Urinary bladder (tissue), 4 donors: ENCODE data around the gene P2RX2. TPM values are rescaled to one million over a fixed set of nuclear protein-coding genes. Genes with fewer than 3 reads are reported as not detected.

Experiments
- DNase-seq: peaks from one replicate; pipeline ENCODE4 v3.0.0-alpha.2; 2015; ENCODE audit errors: extremely low spot score
- H3K27ac ChIP-seq: one replicate; pipeline ENCODE4 v1.5.1; 2013; ENCODE audit warnings: low read depth, mild to moderate bottlenecking, moderate library complexity
- H3K36me3 ChIP-seq: one replicate; pipeline ENCODE4 v1.6.1; 2013; ENCODE audit warnings: mild to moderate bottlenecking, moderate library complexity; ENCODE audit not compliant: insufficient read depth
- H3K4me1 ChIP-seq: one replicate; pipeline ENCODE4 v1.6.1; 2013; ENCODE audit warnings: mild to moderate bottlenecking, moderate library complexity; ENCODE audit not compliant: insufficient read depth
- H3K4me3 ChIP-seq: one replicate; pipeline ENCODE4 v1.5.1; 2013; ENCODE audit warnings: low read depth, low read length
- WGBS: extraction: QIAGEN DNeasy Blood & Tissue Kit; methylation state at CpG from one replicate; pipeline ENCODE4 v1.1.7; 2013; 5-methylcytosine and 5-hydroxymethylcytosine counted together
- polyA plus RNA-seq: library from polyadenylated mRNA; stranded (reverse); fragments of 200-250 nt; gene quantifications from one replicate; pipeline ENCODE4 v1.2.3, GENCODE V29; 2013
- total RNA-seq: library from RNA; depleted of rRNA; stranded (reverse); fragments of >200 nt; gene quantifications from one replicate; pipeline ENCODE4 v1.2.3, GENCODE V29; 2014
- donor health status: healthy with polysubstance abuse.
- donor health status: healthy.

P2RX2 gene
- total and polyA plus RNA-seq, 2 donors: 0.37 TPM; not detected in 1

DNA sequence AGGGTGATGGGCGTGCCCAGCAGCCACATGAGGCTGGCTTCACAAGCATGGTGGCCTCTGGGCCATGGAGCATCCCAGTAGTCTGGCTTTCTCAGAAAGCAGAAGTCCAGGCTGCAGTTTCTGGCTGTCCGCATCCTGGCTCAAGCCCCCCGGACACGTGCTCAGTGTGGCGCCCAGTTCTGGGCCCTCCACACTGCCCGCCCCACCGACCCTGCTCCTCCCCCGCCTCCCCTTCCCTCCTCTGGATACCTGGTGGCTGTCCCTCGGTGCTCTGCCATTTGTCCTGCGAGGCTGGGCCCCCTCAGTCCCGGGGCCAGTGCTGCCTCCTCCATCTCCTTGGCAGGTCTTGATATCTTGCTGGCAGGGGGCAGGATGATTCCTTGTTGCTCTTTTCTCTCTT is 39.8 kb upstream of the P2RX2 start:
- no peak overlapping the region for H3K27ac ChIP-seq
- WGBS: 78% methylated on average over 11 of the region's 11 CpGs

DNA sequence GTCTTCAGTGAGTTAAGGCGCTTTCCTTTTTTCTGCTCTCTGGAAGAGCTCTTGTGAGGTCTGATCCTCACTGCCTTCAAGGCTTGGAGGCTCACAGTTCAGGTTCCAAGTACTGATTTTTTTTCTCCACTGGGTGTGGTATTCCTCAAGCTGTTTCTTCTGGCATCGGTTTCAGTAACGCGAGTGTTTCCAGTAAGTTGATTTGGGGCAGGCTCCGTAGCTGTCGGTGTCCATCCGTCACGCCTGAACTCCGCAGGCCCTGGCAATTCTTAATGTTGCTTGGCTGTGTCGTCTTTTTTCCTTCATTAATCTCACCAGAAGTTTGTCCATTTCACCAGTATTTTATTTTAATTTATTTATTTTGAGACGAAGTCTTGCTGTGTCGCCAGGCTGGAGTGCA is 38.8 kb upstream of the P2RX2 start:
- WGBS: 77% methylated on average over 12 of the region's 12 CpGs
- peaks cover 2% of the 10 kb centered on the region for H3K36me3 ChIP-seq
- H3K27ac ChIP-seq: no peak overlapping the region
- H3K4me3 ChIP-seq: no peak overlapping the region
- H3K4me1 ChIP-seq: no peaks in the 10 kb centered on the region
- DNase-seq: no peak

More for the DNA sequence above, 39.8 kb upstream of the P2RX2 start:
- H3K4me3 ChIP-seq: no peak overlapping the region
- no peaks in the 10 kb centered on the region for H3K4me1 ChIP-seq
- no peak for DNase-seq
- H3K36me3 ChIP-seq: peaks cover 5% of the 10 kb centered on the region

DNA sequence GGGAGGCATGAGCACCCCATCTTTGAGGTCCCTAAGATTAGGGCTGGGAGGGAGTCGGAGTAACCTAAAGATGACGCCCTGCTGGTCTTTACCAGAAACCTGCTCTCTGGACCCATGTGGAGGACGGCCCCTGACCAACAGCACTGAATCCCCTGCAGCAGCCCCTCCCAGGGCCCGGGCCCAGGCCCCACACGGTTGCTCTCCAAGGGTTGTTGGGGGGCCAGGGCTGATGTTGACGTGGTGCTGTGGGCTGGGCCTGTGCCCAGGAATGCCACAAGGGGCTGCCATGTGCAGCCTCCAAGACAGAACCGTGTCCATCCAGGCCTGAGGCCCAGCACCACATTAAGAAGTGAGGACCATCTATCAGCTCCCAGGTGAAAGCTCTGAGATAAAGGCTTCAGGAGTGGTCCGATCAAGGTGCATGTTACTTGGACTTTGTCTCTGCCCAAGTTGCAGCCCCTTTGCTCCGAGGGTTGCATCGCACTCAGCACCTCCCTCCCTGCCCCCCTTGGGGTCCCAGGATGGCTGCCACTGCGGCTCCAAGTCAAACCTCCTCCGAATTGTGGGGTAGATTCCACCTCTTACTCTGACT is 37.8 kb upstream of the P2RX2 start:
- no peak for DNase-seq
- H3K4me3 ChIP-seq: no peak overlapping the region
- WGBS: 93% methylated on average over 12 of the region's 12 CpGs
- no peaks in the 10 kb centered on the region for H3K4me1 ChIP-seq
- peaks cover 2% of the 10 kb centered on the region for H3K36me3 ChIP-seq
- no peak overlapping the region for H3K27ac ChIP-seq

DNA sequence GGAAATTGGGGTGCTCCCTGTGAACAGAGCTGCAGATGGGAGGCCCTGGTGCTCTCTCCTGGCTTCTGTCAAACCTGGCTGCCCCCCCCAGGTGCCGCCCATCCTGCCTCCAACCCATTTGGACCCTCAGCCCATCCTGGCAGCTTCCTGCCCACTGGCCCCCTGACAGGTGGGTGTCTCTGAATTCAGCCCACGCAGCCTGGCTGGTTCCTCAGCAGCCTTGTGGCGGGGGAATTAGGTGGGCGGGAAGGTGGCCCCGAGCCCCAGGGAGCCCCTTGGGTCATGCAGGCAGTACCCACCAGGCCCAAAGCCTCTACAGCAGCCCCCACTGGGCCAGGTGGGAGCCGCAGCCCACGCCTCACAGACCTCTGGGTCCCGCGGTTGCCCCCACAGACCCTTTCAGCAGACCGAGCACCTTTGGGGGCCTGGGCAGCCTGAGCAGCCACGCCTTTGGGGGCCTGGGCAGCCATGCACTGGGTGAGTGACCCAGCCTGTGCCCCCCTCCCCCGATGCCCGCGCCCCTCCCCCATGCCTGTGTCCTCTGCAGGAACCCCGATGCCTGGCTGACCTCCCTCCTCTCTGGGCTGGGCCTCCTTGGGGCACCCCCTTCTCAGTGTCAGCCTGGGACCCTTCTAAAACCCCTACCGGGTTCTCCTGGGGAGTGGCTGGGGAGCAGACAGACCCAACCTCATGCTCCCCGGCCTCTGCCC is 37.1 kb upstream of the P2RX2 start:
- no peak for DNase-seq
- no peaks in the 10 kb centered on the region for H3K4me1 ChIP-seq
- H3K4me3 ChIP-seq: no peak overlapping the region
- no peak overlapping the region for H3K27ac ChIP-seq
- H3K36me3 ChIP-seq: peaks cover 2% of the 10 kb centered on the region
- WGBS: 74% methylated on average over 17 of the region's 17 CpGs

DNA sequence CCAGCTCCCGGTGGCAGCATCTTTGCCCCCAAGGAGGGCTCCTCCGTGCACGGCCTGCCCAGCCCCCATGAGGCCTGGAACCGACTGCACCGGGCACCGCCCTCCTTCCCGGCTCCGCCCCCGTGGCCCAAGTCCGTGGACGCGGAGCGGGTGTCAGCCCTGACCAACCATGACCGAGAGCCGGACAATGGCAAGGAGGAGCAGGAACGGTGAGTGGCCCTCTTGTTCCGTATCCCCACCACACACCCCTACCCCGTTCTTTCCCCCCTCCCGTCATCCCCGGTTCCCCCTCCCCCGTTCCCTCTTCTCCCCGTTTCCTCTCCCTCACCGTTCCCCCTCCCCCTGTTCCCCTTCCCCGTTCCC is 36.5 kb upstream of the P2RX2 start:
- Histone ChIP-seq H3K27ac (no peak overlapping the region), H3K36me3 (peaks cover 2% of the 10 kb centered on the region), H3K4me3 (no peak overlapping the region), H3K4me1 (no peaks in the 10 kb centered on the region)
- no peak for DNase-seq
- WGBS: 47% methylated on average over 24 of the region's 24 CpGs

DNA sequence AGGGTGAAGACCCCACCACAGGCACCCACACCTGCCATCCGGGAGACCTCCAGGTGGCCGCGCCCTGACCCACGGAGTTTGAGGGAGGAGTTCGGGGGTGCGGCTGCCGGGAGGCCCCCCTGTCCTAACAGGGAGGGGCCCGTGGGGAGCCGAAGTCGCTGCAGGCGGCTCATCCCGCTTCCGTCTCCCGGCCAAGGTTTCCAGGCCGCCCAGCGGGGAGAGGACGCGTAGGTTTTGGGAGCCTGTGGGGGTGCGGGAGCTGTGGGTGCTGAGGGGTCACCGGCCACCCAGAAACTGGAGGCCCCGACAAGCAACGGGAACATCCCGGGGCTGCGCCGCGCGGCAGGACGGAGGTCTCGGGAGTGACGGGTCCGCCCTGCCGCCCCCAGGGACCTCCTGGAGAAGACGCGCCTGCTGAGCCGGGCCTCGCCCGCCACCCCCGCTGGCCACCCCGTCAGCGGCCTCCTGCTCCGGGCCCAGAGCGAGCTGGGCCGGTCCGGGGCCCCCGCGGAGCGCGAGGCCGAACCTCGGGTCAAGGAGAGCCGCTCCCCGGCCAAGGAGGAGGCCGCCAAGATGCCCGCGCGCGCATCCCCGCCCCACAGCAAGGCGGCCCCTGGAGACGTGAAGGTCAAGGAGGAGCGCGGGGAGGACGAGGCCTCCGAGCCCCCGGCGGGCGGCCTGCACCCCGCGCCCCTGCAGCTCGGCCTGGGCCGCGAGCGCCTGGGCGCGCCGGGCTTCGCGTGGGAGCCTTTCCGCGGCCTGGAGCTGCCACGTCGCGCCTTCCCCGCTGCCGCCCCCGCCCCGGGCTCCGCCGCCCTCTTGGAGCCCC is 35.8 kb upstream of the P2RX2 start:
- WGBS: 60% methylated on average over 89 of the region's 89 CpGs
- peak overlapping the region; percentile 31 for H3K4me3 ChIP-seq

DNA sequence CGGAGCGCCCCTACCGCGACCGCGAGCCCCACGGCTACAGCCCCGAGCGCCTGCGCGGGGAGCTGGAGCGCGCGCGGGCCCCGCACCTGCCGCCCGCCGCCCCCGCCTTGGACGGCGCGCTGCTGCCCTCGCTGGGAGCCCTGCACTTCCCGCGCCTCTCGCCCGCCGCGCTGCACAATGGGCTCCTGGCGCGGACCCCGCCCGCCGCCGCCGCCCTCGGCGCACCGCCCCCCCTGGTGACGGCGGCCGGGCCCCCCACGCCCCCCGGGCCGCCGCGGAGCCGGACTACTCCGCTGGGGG is 35.2 kb upstream of the P2RX2 start:
- H3K4me1 ChIP-seq: no peaks in the 10 kb centered on the region
- 47% methylated on average over 50 of the region's 50 CpGs for WGBS
- H3K36me3 ChIP-seq: peaks cover 2% of the 10 kb centered on the region
- DNase-seq: no peak
- no peak overlapping the region for H3K27ac ChIP-seq
- H3K4me3 ChIP-seq: peak overlapping the region; percentile 31

More for the DNA sequence above, 35.8 kb upstream of the P2RX2 start:
- Histone ChIP-seq H3K4me1 (no peaks in the 10 kb centered on the region), H3K27ac (peak overlapping the region; percentile 72), H3K36me3 (peaks cover 2% of the 10 kb centered on the region)
- no peak for DNase-seq

DNA sequence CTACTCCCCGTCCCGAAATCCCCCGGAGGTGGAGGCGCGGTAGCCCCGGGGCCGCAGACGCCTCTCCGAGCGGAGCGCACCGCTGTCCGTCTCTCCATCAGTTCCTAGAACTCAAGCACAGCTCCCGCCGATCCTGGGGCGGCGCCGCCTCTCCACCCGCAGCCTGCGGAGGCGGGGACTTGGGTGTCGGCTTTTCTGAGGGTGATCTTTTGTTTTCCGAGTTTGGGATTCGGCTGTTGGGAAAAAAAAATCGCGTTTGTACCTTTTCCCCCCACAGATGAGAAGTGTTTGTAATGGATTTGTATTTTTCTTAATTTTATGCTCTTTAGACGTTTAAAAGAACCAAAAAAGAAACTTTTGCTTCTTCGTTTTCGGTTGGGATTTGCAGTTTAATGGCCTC is 34.8 kb upstream of the P2RX2 start:
- Histone ChIP-seq H3K4me3 (peak overlapping the region; percentile 31), H3K36me3 (peaks cover 2% of the 10 kb centered on the region)

DNA sequence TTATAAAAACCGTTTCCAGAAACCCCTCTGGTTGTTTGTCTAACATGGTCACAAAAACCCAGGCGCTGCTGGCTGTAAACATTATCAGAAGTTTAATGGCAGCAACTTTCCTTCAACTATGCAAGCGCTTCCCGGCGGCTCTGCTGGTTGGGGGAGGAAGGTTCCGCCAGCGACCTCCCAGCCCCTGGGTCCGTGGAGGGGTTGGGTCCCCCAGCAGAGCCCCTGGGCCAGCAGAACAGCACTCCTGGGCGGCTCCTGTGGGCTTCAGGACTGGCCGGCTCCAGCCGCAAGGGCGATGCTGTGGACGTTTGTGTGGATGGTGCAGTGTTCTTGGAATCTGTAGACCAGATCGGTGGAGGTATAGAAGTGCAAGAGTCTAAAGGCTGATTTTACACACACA is 34.1 kb upstream of the P2RX2 start:
- H3K27ac ChIP-seq: no peak overlapping the region
- no peak overlapping the region for H3K4me3 ChIP-seq
- WGBS: 87% methylated on average over 14 of the region's 14 CpGs
- H3K36me3 ChIP-seq: peaks cover 2% of the 10 kb centered on the region
- no peaks in the 10 kb centered on the region for H3K4me1 ChIP-seq
- DNase-seq: no peak

More for the DNA sequence above, 34.8 kb upstream of the P2RX2 start:
- no peak for DNase-seq
- no peak overlapping the region for H3K27ac ChIP-seq
- 63% methylated on average over 29 of the region's 29 CpGs for WGBS
- no peaks in the 10 kb centered on the region for H3K4me1 ChIP-seq

DNA sequence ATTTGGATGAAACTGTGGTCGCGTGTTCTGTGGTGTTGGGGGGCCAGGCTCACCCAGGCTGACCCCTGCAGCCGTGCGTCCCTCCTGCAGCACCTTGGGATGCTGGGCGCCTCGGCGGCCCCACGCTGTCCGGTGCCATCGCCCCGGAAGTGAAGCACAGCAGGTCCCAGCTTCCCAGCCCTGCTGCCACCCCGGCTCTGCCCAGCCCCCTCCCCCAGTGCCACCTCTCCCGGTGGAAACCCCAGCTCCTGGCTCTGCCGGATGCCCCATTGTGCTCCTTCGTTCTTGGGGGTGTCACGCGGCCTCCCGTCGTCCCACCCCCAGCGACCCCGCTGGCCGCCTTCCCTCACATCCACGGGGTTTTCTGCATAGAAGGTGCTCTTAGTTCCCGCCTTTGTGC is 33.4 kb upstream of the P2RX2 start:
- Histone ChIP-seq H3K4me3 (no peak overlapping the region), H3K27ac (no peak overlapping the region), H3K4me1 (no peaks in the 10 kb centered on the region), H3K36me3 (peaks cover 2% of the 10 kb centered on the region)
- DNase-seq: no peak
- 83% methylated on average over 24 of the region's 24 CpGs for WGBS

DNA sequence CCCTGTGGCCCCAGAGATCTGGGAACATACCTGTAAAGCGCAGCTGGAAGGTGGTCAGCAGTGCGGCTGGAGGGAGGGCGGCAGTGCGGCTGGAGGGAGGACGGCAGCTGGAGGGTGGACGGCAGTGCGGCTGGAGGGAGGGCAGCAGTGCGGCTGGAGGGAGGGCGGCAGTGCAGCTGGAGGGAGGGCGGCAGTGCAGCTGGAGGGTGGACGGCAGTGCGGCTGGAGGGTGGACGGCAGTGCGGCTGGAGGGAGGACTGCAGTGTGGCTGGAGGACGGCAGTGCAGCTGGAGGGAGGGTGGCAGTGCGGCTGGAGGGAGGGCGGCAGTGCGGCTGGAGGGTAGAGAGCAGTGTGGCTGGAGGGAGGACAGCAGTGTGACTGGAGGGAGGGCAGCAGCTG is 31.6 kb upstream of the P2RX2 start:
- WGBS: 84% methylated on average over 18 of the region's 18 CpGs

DNA sequence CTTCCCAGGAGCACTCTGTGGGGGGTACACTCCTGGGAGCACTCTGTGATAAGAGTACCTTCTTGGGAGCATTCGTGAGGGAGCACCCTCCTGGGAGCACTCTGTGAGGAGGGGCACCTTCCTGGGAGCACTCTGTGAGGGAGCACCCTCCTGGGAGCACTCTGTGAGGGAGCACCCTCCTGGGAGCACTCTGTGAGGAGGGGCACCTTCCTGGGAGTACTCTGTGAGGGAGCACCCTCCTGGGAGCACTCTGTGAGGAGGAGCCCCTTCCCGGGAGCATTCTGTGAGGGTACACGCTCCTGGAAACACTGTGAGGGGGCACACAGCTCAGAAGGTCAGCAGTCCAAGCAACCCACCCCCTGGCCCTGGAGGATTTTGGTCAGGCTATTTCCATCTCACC is 30.8 kb upstream of the P2RX2 start:
- Histone ChIP-seq H3K4me3 (no peak overlapping the region), H3K36me3 (no peaks in the 10 kb centered on the region), H3K27ac (no peak overlapping the region), H3K4me1 (no peaks in the 10 kb centered on the region)
- no peak for DNase-seq
- WGBS: 69% methylated on average over 3 of the region's 3 CpGs

More for the DNA sequence above, 31.6 kb upstream of the P2RX2 start:
- no peak for DNase-seq
- Histone ChIP-seq H3K4me1 (no peaks in the 10 kb centered on the region), H3K27ac (no peak overlapping the region), H3K4me3 (no peak overlapping the region), H3K36me3 (peaks cover 2% of the 10 kb centered on the region)

DNA sequence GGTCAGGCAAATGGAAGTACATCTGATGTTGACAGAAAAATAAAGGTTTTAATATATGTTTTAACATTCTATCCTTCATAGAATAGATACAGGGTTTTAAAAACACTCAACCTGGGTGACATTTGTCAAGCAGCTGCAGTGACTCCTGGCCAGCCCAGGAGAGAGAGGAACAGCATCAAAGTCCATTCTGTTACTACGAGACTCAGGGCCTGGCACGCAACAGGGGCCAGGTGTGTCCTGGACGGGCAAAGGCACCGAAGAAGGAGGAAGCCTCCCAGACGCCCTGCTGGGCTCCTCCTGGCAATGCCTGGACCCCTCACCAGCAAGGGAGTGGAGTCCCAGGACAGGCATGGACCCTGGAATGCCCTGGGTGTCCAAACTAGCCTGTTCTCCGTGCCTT is 30.3 kb upstream of the P2RX2 start:
- H3K27ac ChIP-seq: no peak overlapping the region
- 89% methylated on average over 6 of the region's 6 CpGs for WGBS
- no peaks in the 10 kb centered on the region for H3K36me3 ChIP-seq
- no peak for DNase-seq
- no peaks in the 10 kb centered on the region for H3K4me1 ChIP-seq
- H3K4me3 ChIP-seq: no peak overlapping the region
